K562 treated with DMSO at 1 percent for 4 hours (cell line): ENCODE data around the gene HMGB4. TPM values are rescaled to one million over a fixed set of nuclear protein-coding genes. Genes with fewer than 3 reads are reported as not detected.

Source experiments
- total RNA-seq: library from RNA; unstranded; fragments of 300-600 nt; gene quantifications from 2 replicates; pipeline ENCODE4 v1.2.3, GENCODE V29; 2022; ENCODE audit not compliant: insufficient read depth

HMGB4 gene, protein sequence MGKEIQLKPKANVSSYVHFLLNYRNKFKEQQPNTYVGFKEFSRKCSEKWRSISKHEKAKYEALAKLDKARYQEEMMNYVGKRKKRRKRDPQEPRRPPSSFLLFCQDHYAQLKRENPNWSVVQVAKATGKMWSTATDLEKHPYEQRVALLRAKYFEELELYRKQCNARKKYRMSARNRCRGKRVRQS
- not detected in 2 replicates for total RNA-seq

DNA sequence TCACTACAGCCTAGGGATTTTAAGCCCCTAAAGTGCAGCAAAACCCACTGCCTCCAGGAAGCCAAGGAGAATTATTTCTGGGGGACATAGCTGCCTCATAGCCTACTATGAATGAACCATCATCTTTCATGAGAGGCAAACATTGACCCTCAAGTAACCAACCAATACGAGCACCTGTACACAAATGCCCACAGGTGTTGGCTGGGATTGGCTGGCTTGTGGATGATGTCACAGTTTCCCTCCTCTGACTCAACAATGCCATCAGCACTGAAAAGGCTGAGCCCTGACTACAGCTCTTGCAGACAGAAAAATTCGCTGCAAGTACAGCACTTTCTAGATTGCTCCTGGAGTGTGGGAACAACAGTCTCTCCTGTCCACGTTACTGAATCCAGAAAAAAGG, at the start of gene HMGB4:
TSS of gene HMGB4 (plus strand) at position 301 of the 400 bp plus-strand sequence. CDS start 113 bp downstream, outside the sequence.

